Measurements from ENCODE around the gene CCNI. TPM values are rescaled to one million over a fixed set of nuclear protein-coding genes. Genes with fewer than 3 reads are reported as not detected.

CCNI gene, protein sequence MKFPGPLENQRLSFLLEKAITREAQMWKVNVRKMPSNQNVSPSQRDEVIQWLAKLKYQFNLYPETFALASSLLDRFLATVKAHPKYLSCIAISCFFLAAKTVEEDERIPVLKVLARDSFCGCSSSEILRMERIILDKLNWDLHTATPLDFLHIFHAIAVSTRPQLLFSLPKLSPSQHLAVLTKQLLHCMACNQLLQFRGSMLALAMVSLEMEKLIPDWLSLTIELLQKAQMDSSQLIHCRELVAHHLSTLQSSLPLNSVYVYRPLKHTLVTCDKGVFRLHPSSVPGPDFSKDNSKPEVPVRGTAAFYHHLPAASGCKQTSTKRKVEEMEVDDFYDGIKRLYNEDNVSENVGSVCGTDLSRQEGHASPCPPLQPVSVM
- 100 to 1,000 TPM; 234 to 328 (median 298) TPM for total RNA-seq

DNA sequence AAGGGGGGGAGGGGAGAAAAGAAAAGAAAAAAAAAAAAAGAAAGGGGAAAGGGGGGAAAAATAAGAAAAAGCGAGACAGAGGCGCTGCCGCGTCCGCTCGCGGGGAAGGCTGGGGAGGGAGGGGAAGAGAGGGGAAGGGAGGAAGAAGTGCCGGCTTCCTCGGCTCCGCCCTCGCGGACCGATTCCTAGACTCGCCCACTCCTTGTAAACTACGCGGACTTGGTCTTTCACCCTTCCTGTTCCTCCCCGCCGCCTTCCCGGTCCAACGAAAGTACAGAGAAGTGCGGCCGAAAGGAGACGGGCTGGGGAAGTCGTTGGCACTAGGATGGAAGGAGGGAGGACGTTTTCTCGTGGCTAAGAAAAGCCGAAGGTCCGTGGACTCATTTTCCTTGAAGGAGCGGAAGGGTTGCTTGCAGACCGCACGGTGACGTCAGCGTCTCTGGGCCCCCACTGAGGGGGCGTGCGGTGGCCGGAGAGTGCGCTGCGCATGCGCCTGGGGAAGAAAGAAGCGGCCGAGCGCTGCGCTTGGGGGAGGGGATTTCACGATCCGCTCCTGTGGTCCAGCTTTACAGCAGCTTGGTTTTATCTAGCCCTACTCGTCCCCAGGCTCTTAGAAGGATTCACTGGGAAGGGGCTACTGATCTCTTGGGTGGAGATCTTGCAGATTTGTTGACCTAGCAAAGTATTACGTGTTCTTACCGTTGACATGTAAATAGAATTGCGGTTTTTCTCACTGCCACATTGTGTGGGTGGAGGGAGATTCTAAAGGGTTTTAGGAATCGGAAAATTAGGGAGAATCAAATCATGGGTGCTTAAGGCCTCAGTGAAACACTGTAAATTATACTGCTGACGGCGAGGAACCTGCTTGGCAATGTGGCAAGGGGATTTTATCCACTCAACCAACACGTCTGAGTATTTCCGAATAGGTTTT lies at the start of gene CCNI:
Gene CCNI, minus strand, starts transcription at position 121 of the 931 bp plus-strand sequence. CDS start 9,627 bp downstream, outside the sequence.
- TF ChIP-seq, protein P1, sequence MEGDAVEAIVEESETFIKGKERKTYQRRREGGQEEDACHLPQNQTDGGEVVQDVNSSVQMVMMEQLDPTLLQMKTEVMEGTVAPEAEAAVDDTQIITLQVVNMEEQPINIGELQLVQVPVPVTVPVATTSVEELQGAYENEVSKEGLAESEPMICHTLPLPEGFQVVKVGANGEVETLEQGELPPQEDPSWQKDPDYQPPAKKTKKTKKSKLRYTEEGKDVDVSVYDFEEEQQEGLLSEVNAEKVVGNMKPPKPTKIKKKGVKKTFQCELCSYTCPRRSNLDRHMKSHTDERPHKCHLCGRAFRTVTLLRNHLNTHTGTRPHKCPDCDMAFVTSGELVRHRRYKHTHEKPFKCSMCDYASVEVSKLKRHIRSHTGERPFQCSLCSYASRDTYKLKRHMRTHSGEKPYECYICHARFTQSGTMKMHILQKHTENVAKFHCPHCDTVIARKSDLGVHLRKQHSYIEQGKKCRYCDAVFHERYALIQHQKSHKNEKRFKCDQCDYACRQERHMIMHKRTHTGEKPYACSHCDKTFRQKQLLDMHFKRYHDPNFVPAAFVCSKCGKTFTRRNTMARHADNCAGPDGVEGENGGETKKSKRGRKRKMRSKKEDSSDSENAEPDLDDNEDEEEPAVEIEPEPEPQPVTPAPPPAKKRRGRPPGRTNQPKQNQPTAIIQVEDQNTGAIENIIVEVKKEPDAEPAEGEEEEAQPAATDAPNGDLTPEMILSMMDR (IDR thresholded peaks at IDR 0.05; ENCODE audit: low read depth), result no peak

DNA sequence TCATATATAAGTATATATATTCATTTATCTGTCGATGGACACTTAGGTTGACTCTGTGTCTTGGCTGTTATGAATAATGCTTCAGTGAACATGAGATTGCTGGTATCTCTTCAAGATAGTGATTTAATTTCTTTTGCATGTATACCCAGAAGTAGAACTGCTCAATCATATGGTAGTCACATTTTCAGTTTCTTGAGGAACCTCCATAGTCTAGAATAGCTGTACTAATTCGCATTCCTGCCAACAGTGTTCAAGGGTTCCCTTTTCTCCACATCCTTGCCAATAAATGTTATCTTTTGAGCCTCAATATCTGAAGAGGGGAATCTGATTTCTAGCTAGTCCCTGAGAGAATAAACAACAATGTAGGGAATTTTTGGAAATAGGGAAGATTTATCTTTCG lies 48.8 kb upstream of the CCNI start:
- TF ChIP-seq, protein P1 (IDR thresholded peaks at IDR 0.05; ENCODE audit: low read depth), result no peak

DNA sequence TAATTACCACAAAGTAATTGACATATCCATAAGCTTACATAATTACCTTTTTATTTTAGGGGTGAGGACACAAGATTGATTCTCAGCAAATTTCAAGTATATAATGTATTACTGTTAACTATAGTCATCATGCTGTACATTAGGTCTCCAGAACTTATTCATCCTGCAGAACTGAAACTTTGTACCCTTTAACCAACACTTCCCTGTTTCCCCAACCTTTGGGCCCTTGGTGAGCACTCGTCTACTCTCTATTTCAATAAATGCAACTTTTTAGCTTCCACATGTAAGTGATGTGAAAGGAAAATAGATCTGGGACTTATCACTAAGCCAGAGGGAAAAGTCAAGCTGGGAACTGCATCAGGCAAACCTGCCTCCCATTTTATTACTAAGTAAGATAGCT lies 47.6 kb upstream of the CCNI start:
- TF ChIP-seq, protein P1 (IDR thresholded peaks at IDR 0.05; ENCODE audit: low read depth), result no peak

DNA sequence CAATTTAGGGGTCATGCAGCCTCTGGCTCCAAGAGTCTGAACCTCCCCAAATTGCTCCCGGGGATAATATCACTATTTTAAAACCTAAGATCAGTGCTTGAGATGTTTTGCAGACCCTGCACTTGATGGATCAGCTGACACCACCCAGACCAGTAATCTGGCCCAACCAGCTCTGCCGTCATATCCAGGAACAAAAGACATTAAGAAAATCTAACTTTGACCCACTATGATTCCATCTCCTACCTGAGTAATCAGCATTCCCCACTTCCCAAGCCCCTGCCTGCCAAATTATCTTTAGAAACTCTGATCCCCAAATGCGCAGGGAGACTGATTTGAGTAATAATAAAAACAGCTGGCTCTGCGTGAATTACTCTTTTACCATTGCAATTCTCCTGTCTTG lies 46.9 kb upstream of the CCNI start:
- TF ChIP-seq, protein P1 (IDR thresholded peaks at IDR 0.05; ENCODE audit: low read depth), result no peak

DNA sequence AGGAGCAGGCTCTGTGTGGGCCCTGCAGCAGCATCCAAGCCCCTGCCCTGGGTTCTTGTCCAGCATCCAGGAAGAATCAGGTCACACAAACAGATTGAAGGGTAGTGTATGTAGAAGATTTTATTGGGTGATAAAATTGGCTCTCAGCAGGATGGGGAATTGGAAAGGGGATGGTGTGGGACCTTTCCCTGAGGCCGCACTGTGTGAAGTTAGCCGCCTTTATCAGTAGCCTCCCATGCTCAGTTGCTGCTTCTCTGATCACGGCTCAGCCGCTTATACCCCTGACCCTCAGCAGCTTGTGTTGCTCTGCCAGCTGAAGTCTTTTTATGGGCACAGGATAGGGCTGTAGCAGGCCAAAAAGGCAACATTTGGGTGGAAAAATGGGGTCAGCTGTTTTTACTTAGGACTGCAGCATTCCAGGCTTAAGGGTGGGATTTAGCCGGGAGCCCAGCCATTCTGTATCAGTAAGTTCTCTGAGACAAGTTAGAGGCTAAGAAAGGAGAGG lies 46.0 kb upstream of the CCNI start:
- TF ChIP-seq, protein P1 (IDR thresholded peaks at IDR 0.05; ENCODE audit: low read depth), result no peak

DNA sequence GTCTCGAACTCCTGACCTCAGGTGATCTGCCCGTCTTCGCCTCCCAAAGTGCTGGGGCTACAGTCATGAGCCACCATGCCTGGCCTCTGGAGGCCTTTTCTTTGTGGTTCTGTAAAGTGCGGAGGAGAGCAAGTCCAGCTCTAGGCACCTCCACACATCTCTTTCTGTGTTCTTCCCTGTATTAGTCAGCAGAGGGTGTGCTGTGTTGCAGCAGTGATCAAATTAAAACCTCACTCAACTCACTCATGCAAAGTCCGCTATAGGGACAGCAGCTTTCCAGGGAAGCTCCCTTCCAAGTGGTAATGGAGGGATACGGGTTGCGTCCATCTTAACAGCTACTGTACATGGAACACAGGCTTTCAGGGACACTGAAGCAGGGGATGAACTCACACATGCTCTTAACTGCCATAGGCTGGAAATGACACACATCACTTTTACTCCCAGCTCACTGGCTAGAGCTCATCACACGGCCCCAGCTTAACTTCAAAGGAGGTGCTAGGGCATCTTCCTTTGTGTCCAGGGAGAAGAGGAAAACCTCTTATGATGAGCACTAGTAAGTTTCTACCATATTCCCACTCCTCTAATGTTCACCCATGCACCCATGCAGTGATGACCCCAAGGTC lies 45.2 kb upstream of the CCNI start:
- TF ChIP-seq, protein P1 (IDR thresholded peaks at IDR 0.05; ENCODE audit: low read depth), result no peak
